DMS79 treated with DMSO at 0.1 percent for 48 hours (cell line): ENCODE measurements around the gene TNRC6B.
"Not testable (repeated sequence)": the region's sequence is repeated elsewhere in the genome, so short reads cannot be mapped to it uniquely, and the experiment has no call there.

Experiments
- DNase-seq: peaks from one replicate; lab custom pipeline; 2025; lab: John Stamatoyannopoulos, UW

TNRC6B gene

GRCh38 chr22:40285513-40285912 lies 107.8 kb downstream of the TNRC6B start:
- DNase-seq = no peak

GRCh38 chr22:40289991-40290459 lies 112.3 kb downstream of the TNRC6B start:
- no peak for DNase-seq

- DNase-seq = no peak
Observed at GRCh38 chr22:40290516-40290915, 112.8 kb downstream of the TNRC6B start.

GRCh38 chr22:40294696-40295095 lies 117.0 kb downstream of the TNRC6B start:
- no peak for DNase-seq

GRCh38 chr22:40300316-40300715 lies 122.6 kb downstream of the TNRC6B start:
- DNase-seq = no peak

GRCh38 chr22:40300884-40301672 lies 123.4 kb downstream of the TNRC6B start:
- DNase-seq = no peak

GRCh38 chr22:40302149-40302548 lies 124.4 kb downstream of the TNRC6B start:
- DNase-seq = no peak

GRCh38 chr22:40305625-40306024 lies 127.9 kb downstream of the TNRC6B start:
- no peak for DNase-seq

- no peak for DNase-seq
Observed at GRCh38 chr22:40308999-40309573, 131.4 kb downstream of the TNRC6B start.

GRCh38 chr22:40309631-40310030 lies 131.9 kb downstream of the TNRC6B start:
- DNase-seq = no peak

GRCh38 chr22:40310081-40310767 lies 132.5 kb downstream of the TNRC6B start:
- no peak for DNase-seq

GRCh38 chr22:40310768-40311120 lies 133.0 kb downstream of the TNRC6B start:
- DNase-seq = no peak

GRCh38 chr22:40311646-40312045 lies 133.9 kb downstream of the TNRC6B start:
- DNase-seq = not testable (repeated sequence)

- DNase-seq = no peak
Observed at GRCh38 chr22:40312050-40312449, 134.3 kb downstream of the TNRC6B start.

GRCh38 chr22:40313007-40313406 lies 135.3 kb downstream of the TNRC6B start:
- no peak for DNase-seq

GRCh38 chr22:40314041-40314440 lies 136.3 kb downstream of the TNRC6B start:
- no peak for DNase-seq

GRCh38 chr22:40320687-40321086 lies 143.0 kb downstream of the TNRC6B start:
- DNase-seq = no peak

GRCh38 chr22:40322021-40322420 lies 144.3 kb downstream of the TNRC6B start:
- DNase-seq = no peak

GRCh38 chr22:40322818-40323447 lies 145.2 kb downstream of the TNRC6B start:
- no peak for DNase-seq

GRCh38 chr22:40323681-40324171 lies 146.0 kb downstream of the TNRC6B start:
- no peak for DNase-seq

- no peak for DNase-seq
Observed at GRCh38 chr22:40324468-40325305, 147.0 kb downstream of the TNRC6B start.

GRCh38 chr22:40325315-40325714 lies 147.6 kb downstream of the TNRC6B start:
- no peak for DNase-seq
